GM13977 (cell line): ENCODE measurements around the gene CLTB.

Source experiments
- DNase-seq: peaks from one replicate; pipeline ENCODE4 v3.0.0; 2012; ENCODE audit warnings: low spot score
- CTCF ChIP-seq: IDR thresholded peaks from 2 replicates; pipeline ENCODE4 v1.5.1; 2012; ENCODE audit warnings: mild to moderate bottlenecking, control low read depth; ENCODE audit not compliant: insufficient read depth; ENCODE audit errors: extremely low read depth, missing control alignments
- in situ Hi-C: fragments of 300-500 bp; cut with MboI; formaldehyde crosslinking; loops from one replicate; pipeline ENCODE4 v1.12.0; 2022; ENCODE audit warnings: low sequenced_read_pairs, low pct_unique_long_range_greater_than_20kb, mixed read lengths, inconsistent platforms; ENCODE audit not compliant: unreplicated experiment

CLTB gene

GRCh38 chr5:176342766-176343458 is 73.4 kb downstream of the CLTB start:
- TF ChIP-seq CTCF = no peak
- in situ Hi-C loops = no loop called here
- DNase-seq = no peak
